Duodenal mucosa (tissue), 2 donors: ENCODE results near the gene SYNGAP1.

Experiments
- H3K27ac ChIP-seq: one replicate; pipeline ENCODE4 v1.7.0; 2013; ENCODE audit warnings: low read depth, low read length
- H3K27me3 ChIP-seq, 2 donors: one replicate each; pipeline ENCODE4 v1.7.0; 2013; ENCODE audit warnings: low read length in 2 of 2, control low read depth in 1 of 2; ENCODE audit not compliant: insufficient read depth in 2 of 2, control insufficient read depth in 1 of 2
- H3K36me3 ChIP-seq, 2 donors: one replicate each; pipeline ENCODE4 v1.7.0; 2013; ENCODE audit warnings: low read length in 2 of 2, control low read depth in 1 of 2; ENCODE audit not compliant: insufficient read depth in 2 of 2, control insufficient read depth in 1 of 2
- H3K4me1 ChIP-seq, 2 donors: one replicate each; pipeline ENCODE4 v1.7.0; 2013; ENCODE audit warnings: low read length in 2 of 2, control low read depth in 1 of 2; ENCODE audit not compliant: insufficient read depth in 2 of 2, control insufficient read depth in 1 of 2
- H3K4me3 ChIP-seq, 2 donors: one replicate each; pipeline ENCODE4 v1.7.0; 2013; ENCODE audit warnings: low read length in 2 of 2, low read depth in 1 of 2
- H3K9ac ChIP-seq, 2 donors: one replicate each; pipeline ENCODE4 v1.7.0; 2013; ENCODE audit warnings: low read length in 2 of 2, low read depth in 1 of 2
- H3K9me3 ChIP-seq, 2 donors: one replicate each; pipeline ENCODE4 v1.7.0; 2013; ENCODE audit warnings: low read length in 2 of 2, control low read depth in 1 of 2; ENCODE audit not compliant: control insufficient read depth in 1 of 2

The SYNGAP1 gene

GRCh38 chr6:33490198-33490597 is 70.3 kb downstream of the SYNGAP1 start:
- Histone ChIP-seq H3K4me1 (peaks cover 0 to 8% of the 10 kb centered on the region in 2 donors), H3K4me3 (no peak overlapping the region), H3K36me3 (no peaks in the 10 kb centered on the region), H3K27me3 (no peaks in the 10 kb centered on the region), H3K9ac (no peak overlapping the region), H3K27ac (no peak overlapping the region), H3K9me3 (no peaks in the 10 kb centered on the region)

- Histone ChIP-seq H3K36me3 (no peaks in the 10 kb centered on the region), H3K27ac (no peak overlapping the region), H3K4me1 (peaks cover 0 to 8% of the 10 kb centered on the region in 2 donors), H3K9ac (no peak overlapping the region), H3K27me3 (no peaks in the 10 kb centered on the region), H3K4me3 (no peak overlapping the region), H3K9me3 (no peaks in the 10 kb centered on the region)
Observed at GRCh38 chr6:33490621-33491020, 70.8 kb downstream of the SYNGAP1 start.

- Histone ChIP-seq H3K9ac (no peak overlapping the region), H3K9me3 (no peaks in the 10 kb centered on the region), H3K4me1 (peaks cover 0 to 8% of the 10 kb centered on the region in 2 donors), H3K36me3 (no peaks in the 10 kb centered on the region), H3K27ac (no peak overlapping the region), H3K27me3 (no peaks in the 10 kb centered on the region), H3K4me3 (no peak overlapping the region)
Observed at GRCh38 chr6:33492093-33492492, 72.2 kb downstream of the SYNGAP1 start.

- Histone ChIP-seq H3K4me1 (no peaks in the 10 kb centered on the region), H3K27me3 (no peaks in the 10 kb centered on the region), H3K27ac (no peak overlapping the region), H3K4me3 (no peak overlapping the region), H3K9ac (no peak overlapping the region), H3K9me3 (no peaks in the 10 kb centered on the region), H3K36me3 (no peaks in the 10 kb centered on the region)
Observed at GRCh38 chr6:33497157-33497556, 77.3 kb downstream of the SYNGAP1 start.

GRCh38 chr6:33502486-33502885 is 82.6 kb downstream of the SYNGAP1 start:
- Histone ChIP-seq H3K9ac (no peak overlapping the region), H3K4me3 (no peak overlapping the region), H3K9me3 (no peaks in the 10 kb centered on the region), H3K27me3 (no peaks in the 10 kb centered on the region), H3K36me3 (no peaks in the 10 kb centered on the region), H3K27ac (no peak overlapping the region), H3K4me1 (no peaks in the 10 kb centered on the region)

GRCh38 chr6:33504486-33504885 is 84.6 kb downstream of the SYNGAP1 start:
- Histone ChIP-seq H3K27me3 (no peaks in the 10 kb centered on the region), H3K36me3 (no peaks in the 10 kb centered on the region), H3K27ac (no peak overlapping the region), H3K9me3 (no peaks in the 10 kb centered on the region), H3K4me3 (no peak overlapping the region), H3K9ac (no peak overlapping the region), H3K4me1 (no peaks in the 10 kb centered on the region)
